ENCODE data around the gene MAD2L2.

Gene MAD2L2

GRCh38 chr1:11628767-11629166 is 52.2 kb downstream of the MAD2L2 start:
- no peaks in the 10 kb centered on the region for H3K27me3 ChIP-seq (ENCODE audit: low read length)

GRCh38 chr1:11626551-11626950 is 54.4 kb downstream of the MAD2L2 start:
- no peaks in the 10 kb centered on the region for H4K20me1 ChIP-seq (ENCODE audit: low read depth, low read length)
- no peaks in the 10 kb centered on the region for H3K27me3 ChIP-seq (ENCODE audit: low read length)

More at GRCh38 chr1:11628767-11629166, 52.2 kb downstream of the MAD2L2 start:
- Histone ChIP-seq H3K9ac (ENCODE audit: low read length) (no peak overlapping the region), H4K20me1 (ENCODE audit: low read depth, low read length) (no peaks in the 10 kb centered on the region), H3K36me3 (ENCODE audit: low read length) (no peaks in the 10 kb centered on the region), H2AFZ (ENCODE audit: low read depth, low read length, severe bottlenecking) (no peak overlapping the region), H3K9me2 (replicated peaks; ENCODE audit: insufficient read depth, low read length) (no peaks in the 10 kb centered on the region), H3K9me3 (ENCODE audit: insufficient read depth, low read length) (no peaks in the 10 kb centered on the region), H3F3A (ENCODE audit: insufficient read depth) (no peaks in the 10 kb centered on the region), H3K27ac (ENCODE audit: low read depth, low read length) (no peak overlapping the region), H3K4me2 (ENCODE audit: low read depth, low read length, poor library complexity, severe bottlenecking) (no peak overlapping the region), H3K4me3 (ENCODE audit: insufficient read depth, low read length, poor library complexity, severe bottlenecking) (no peak overlapping the region), H3K79me2 (ENCODE audit: insufficient read depth, low read length) (no peaks in the 10 kb centered on the region)
- TF ChIP-seq EZH2phosphoT487 (conservative IDR thresholded peaks at IDR 0.05; ENCODE audit: low read length) (no peak), CTCF (IDR thresholded peaks at IDR 0.05; ENCODE audit: insufficient read depth, low read length, poor library complexity, severe bottlenecking) (no peak)

More at GRCh38 chr1:11626551-11626950, 54.4 kb downstream of the MAD2L2 start:
- no peaks in the 10 kb centered on the region for H3K9me2 ChIP-seq (replicated peaks; ENCODE audit: insufficient read depth, low read length)
- H3F3A ChIP-seq (ENCODE audit: insufficient read depth): no peaks in the 10 kb centered on the region
- H3K9ac ChIP-seq (ENCODE audit: low read length): no peak overlapping the region
- H3K4me3 ChIP-seq (ENCODE audit: insufficient read depth, low read length, poor library complexity, severe bottlenecking): no peak overlapping the region
- no peaks in the 10 kb centered on the region for H3K9me3 ChIP-seq (ENCODE audit: insufficient read depth, low read length)
- H3K4me2 ChIP-seq (ENCODE audit: low read depth, low read length, poor library complexity, severe bottlenecking): no peak overlapping the region
- no peaks in the 10 kb centered on the region for H3K36me3 ChIP-seq (ENCODE audit: low read length)
- H2AFZ ChIP-seq (ENCODE audit: low read depth, low read length, severe bottlenecking): no peak overlapping the region
- H3K27ac ChIP-seq (ENCODE audit: low read depth, low read length): no peak overlapping the region
- H3K79me2 ChIP-seq (ENCODE audit: insufficient read depth, low read length): no peaks in the 10 kb centered on the region
- TF ChIP-seq CTCF (IDR thresholded peaks at IDR 0.05; ENCODE audit: insufficient read depth, low read length, poor library complexity, severe bottlenecking) (no peak), EZH2phosphoT487 (conservative IDR thresholded peaks at IDR 0.05; ENCODE audit: low read length) (no peak)
